Left lung (tissue), 10 donors: ENCODE results near the gene MLLT3. TPM values are rescaled to one million over a fixed set of nuclear protein-coding genes. Genes with fewer than 3 reads are reported as not detected.

Experiments used
- ATAC-seq: fragments of 200-7000 bp; cut with Tn5 transposase; one replicate; pipeline ENCODE4 v1.9.1; 2020; ENCODE audit warnings: moderate library complexity
- DNase-seq, 4 donors: peaks; one replicate each; pipeline ENCODE4 v3.0.0-alpha.2; 2013 to 2020
- H3K27ac ChIP-seq, 2 donors: fragments of 200-600 bp; sonication (generic) in 1 of 2; one replicate each; pipeline versions ENCODE4 v1.5.0 to v1.8.0; 2020 to 2021
- H3K27me3 ChIP-seq, 2 donors: fragments of 200-600 bp; sonication (generic) in 1 of 2; one replicate each; pipeline versions ENCODE4 v1.5.0 to v1.8.0; 2020 to 2021
- H3K36me3 ChIP-seq, 2 donors: fragments of 200-600 bp; sonication (generic) in 1 of 2; one replicate each; pipeline versions ENCODE4 v1.5.0 to v1.8.0; 2020 to 2021
- H3K4me1 ChIP-seq, 2 donors: fragments of 200-600 bp; one replicate each; pipeline ENCODE4 v1.8.0; 2021
- H3K4me3 ChIP-seq, 2 donors: fragments of 200-600 bp; sonication (generic) in 1 of 2; one replicate each; pipeline versions ENCODE4 v1.5.0 to v1.8.0; 2020 to 2021; ENCODE audit warnings: mild to moderate bottlenecking in 1 of 2
- H3K9me3 ChIP-seq, 2 donors: fragments of 200-600 bp; sonication (generic) in 1 of 2; one replicate each; pipeline versions ENCODE4 v1.5.0 to v1.8.0; 2020 to 2021
- CTCF ChIP-seq, 2 donors: fragments of 200-600 bp; sonication (generic) in 1 of 2; IDR thresholded peaks; one replicate each; pipeline versions ENCODE4 v1.5.0 to v1.8.0; 2021; ENCODE audit warnings: antibody characterized with exemption in 2 of 2
- intact Hi-C, 2 donors: fragments of 100-400 bp; cut with DNase I; formaldehyde crosslinking; loops; one replicate each; pipeline versions ENCODE4 v1.11.2 to v1.14.2; 2022
- polyA plus RNA-seq, 6 donors: library from polyadenylated mRNA; unstranded; fragments of 120-200 nt; gene quantifications; one replicate each; pipeline ENCODE4 v1.2.1, GENCODE V29; 2013; ENCODE audit not compliant: insufficient read length in 6 of 6
- total RNA-seq, 2 donors: library from RNA; stranded (reverse); fragmentation: NEBNext Ultra II Directional; extraction: Animal tissue kit (Norgen Biotek cat#: 25700); gene quantifications; one replicate each; pipeline ENCODE4 v1.2.1, GENCODE V29; 2021
- donor health status: DM: no; HTN: yes; CAD: no.
- donor health status: DM: no; HTN: no; CAD: no.

MLLT3 gene
- total and polyA plus RNA-seq, 8 donors: 17.0 to 38.2 (median 32.5) TPM

GRCh38 chr9:20562051-20562450 is 60.2 kb downstream of the MLLT3 start:
- ATAC-seq (no peak), DNase-seq (no peak)
- H3K4me1 ChIP-seq: peaks cover 3 to 18% of the 10 kb centered on the region in 2 donors
- no peaks in the 10 kb centered on the region for H3K36me3 ChIP-seq
- no peaks in the 10 kb centered on the region for H3K9me3 ChIP-seq
- intact Hi-C loops: no loop called here
- no peaks in the 10 kb centered on the region for H3K27me3 ChIP-seq
- H3K27ac ChIP-seq: no peak overlapping the region
- H3K4me3 ChIP-seq: no peak overlapping the region
- TF ChIP-seq CTCF (IDR thresholded peaks at IDR 0.05): no peak

DNA sequence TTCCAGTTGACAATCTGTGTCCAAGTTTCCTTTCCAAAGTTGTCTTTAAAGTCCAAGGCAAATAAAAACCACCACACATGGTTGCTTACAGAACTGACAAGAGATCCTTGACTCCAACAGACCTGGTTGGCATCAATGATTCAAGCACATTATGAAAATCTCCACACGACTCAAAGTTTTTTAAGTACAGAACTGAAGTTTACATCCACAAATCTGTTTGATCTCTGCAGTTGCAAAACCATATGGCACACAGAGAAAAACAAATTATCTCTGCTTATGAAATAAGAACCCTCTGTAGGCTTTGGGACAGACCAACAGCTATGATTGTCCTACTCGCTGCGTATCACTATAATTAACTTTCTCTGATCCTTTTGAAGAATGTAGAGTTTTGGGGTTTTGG is 60.8 kb downstream of the MLLT3 start:
- no peaks in the 10 kb centered on the region for H3K9me3 ChIP-seq
- no peak overlapping the region for H3K4me3 ChIP-seq
- DNase-seq: no peak
- no peaks in the 10 kb centered on the region for H3K36me3 ChIP-seq
- H3K27me3 ChIP-seq: no peaks in the 10 kb centered on the region
- no peak for TF ChIP-seq CTCF (IDR thresholded peaks at IDR 0.05)
- no peak overlapping the region for H3K27ac ChIP-seq
- peaks cover 3 to 18% of the 10 kb centered on the region in 2 donors for H3K4me1 ChIP-seq
- intact Hi-C loops: no loop called here
- no peak for ATAC-seq

DNA sequence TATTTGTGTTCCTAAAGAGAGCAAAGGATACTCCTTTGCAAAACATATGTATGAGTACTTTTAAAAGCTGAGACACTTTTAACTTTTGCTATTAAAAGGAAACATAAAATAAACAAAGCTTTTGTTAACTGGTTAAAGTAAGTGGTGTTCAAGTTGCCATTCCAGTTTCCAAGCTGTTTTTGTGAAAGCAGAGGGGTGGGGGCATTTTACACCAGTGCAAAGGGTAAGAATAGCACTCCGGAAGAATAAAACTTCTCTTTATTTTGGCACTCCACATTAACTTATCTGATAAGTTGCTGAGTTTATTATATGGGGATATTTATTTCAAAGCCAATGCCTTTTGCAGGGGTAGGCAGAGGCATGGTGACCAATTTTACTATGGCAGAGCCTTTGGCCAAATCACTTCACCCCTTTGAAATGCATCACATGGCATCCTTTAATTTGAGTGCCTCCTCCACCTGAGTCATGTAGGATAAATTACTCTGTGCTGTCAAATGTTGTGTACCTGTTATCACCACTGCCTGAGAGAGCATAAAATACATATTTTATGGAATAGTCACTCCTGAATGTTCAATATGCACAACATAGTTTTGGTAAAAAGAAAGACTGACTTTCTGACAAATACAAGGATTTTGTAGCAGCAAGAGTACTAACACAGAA is 62.9 kb downstream of the MLLT3 start:
- no peak for TF ChIP-seq CTCF (IDR thresholded peaks at IDR 0.05)
- intact Hi-C loops: no loop called here
- no peaks in the 10 kb centered on the region for H3K36me3 ChIP-seq
- peaks cover 3 to 18% of the 10 kb centered on the region in 2 donors for H3K4me1 ChIP-seq
- H3K9me3 ChIP-seq: no peaks in the 10 kb centered on the region
- DNase-seq (peak in 1 of 4 donors; percentile 40), ATAC-seq (peak; percentile 75)
- no peaks in the 10 kb centered on the region for H3K27me3 ChIP-seq
- H3K4me3 ChIP-seq: no peak overlapping the region
- H3K27ac ChIP-seq: peak overlapping the region in 1 of 2 donors; percentile 39

DNA sequence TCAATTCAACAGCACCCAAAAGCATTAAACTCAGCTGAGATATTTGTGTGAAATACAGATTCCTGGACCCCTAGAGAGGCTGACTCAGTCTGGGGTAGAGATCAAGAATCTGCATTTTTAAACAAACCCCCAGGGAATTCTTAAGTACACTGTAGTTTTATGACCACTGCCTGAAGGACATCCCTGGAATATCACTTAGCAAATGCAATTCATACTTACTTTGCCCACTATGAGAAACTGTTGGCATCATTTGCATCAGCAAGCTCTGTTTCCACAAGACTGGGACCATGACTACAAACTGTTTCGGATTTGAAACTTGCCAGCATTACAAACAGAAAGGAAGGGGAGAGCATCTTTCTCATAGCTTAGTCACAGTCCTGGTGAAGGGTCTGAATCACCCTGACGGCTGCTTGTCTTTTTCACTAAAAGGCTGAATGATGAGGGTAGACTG is 63.7 kb downstream of the MLLT3 start:
- Histone ChIP-seq H3K36me3 (no peaks in the 10 kb centered on the region), H3K27me3 (no peaks in the 10 kb centered on the region), H3K27ac (peak overlapping the region in 1 of 2 donors; percentile 39), H3K9me3 (no peaks in the 10 kb centered on the region), H3K4me3 (no peak overlapping the region), H3K4me1 (peaks cover 3 to 20% of the 10 kb centered on the region in 2 donors)
- ATAC-seq: peak; percentile 63
- no peak for TF ChIP-seq CTCF (IDR thresholded peaks at IDR 0.05)
- intact Hi-C loops: no loop called here
- DNase-seq: no peak

GRCh38 chr9:20557890-20558565 is 64.3 kb downstream of the MLLT3 start:
- H3K4me3 ChIP-seq: no peak overlapping the region
- H3K9me3 ChIP-seq: no peaks in the 10 kb centered on the region
- ATAC-seq (no peak), DNase-seq (no peak)
- no peaks in the 10 kb centered on the region for H3K36me3 ChIP-seq
- H3K27me3 ChIP-seq: no peaks in the 10 kb centered on the region
- peaks cover 3 to 26% of the 10 kb centered on the region in 2 donors for H3K4me1 ChIP-seq
- peak overlapping the region in 1 of 2 donors; percentile 39 for H3K27ac ChIP-seq
- TF ChIP-seq CTCF (IDR thresholded peaks at IDR 0.05): no peak
- intact Hi-C loops: no loop called here
